NB4 (cell line): ENCODE results near the gene TMEM221.

ENCODE experiments used
- DNase-seq: peaks from one replicate; pipeline ENCODE4 v3.0.0; 2010; ENCODE audit warnings: low read depth
- H3K4me3 ChIP-seq: one replicate; pipeline ENCODE4 v1.5.1; 2011; ENCODE audit warnings: mild to moderate bottlenecking, low read depth, low read length, moderate library complexity
- CTCF ChIP-seq: IDR thresholded peaks from one replicate; pipeline ENCODE4 v1.5.1; 2012; ENCODE audit warnings: low read depth, low read length
- MYC ChIP-seq: IDR thresholded peaks from 2 replicates; pipeline ENCODE4 v1.6.1; 2011; ENCODE audit warnings: low read depth, low read length
- POLR2A ChIP-seq: IDR thresholded peaks from 2 replicates; pipeline ENCODE4 v1.6.1; 2011; ENCODE audit warnings: mild to moderate bottlenecking; ENCODE audit not compliant: insufficient read length; ENCODE audit errors: extremely low read depth
- TF ChIP-seq, protein P1 (sequence below): IDR thresholded peaks from 2 replicates; pipeline ENCODE4 v1.6.1; 2011; ENCODE audit warnings: low read depth, low read length

The TMEM221 gene

DNA sequence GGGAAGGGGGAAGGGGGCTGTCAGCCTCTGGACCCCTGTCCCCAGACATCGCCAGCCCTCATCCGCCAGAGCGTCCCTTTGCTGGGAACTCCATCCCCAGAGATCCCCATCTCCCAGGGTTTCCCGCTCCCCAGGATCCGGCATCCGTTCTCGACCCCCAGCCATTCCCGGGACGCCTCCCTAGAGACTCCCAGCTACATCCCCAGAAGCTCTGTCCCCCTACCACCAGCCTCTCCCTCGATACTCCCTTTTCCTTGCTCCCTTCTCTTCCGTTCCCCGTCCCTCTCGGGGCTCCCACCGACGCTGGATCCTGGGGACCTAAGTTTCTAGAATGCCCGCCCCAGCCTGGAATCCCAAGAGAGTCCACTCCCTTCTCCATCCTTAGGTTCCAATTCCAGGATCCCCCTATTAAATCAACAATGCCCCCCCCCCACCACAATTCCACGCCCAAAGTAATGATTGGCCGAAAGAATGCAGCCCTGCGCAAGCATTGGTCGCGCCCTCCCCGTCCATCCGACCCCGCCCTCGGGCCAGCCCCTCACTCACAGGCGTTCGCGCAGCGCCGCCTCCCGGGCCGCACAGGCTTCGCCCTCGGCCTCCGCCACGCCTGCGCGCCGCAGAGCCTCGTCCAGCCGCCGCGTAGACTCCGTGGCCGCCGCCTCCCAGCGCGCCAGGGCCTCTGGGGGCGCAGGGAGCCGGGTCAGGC lies 57.6 kb downstream of the TMEM221 start:
- no peak for TF ChIP-seq POLR2A
- peak; percentile 46 for TF ChIP-seq CTCF
- TF ChIP-seq MYC: peak; percentile 6; the same call in 1 of the 2 replicates
- DNase-seq: peak; percentile 90
- peak overlapping the region; percentile 57 for H3K4me3 ChIP-seq

DNA sequence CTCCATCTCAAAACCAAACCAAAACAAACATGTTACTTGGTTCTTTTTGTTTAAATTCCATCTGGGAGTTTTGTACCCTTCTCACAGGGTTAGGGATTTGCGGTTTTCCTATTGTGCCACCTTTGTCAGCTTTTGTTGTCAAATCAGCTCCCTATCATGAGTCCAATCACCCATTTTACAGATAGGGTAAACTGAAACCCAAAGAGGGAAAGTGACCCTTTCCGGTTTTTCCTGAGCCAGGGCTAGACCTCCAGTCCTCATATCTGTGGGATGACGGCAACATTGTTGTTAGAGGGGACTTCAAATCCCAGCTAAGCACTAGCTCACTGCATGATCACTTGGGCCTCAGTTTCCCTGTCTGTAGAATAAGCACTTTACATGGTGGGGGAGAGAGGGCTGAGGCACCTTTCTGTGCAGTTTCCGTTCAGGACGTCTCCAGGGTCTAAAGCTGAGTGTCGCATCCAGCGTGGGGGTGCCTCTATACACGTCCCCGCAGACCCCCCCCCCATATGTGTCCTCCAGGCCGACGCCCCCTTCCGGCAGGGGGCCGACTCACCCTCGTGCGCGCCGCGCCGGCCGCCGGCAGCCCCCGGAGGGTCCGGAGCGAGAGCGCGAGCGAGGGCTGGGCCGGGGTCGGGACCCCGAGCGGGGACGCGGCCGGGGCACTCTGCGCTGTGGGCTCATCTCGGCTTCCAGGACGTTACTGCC lies 58.4 kb downstream of the TMEM221 start:
- H3K4me3 ChIP-seq: no peak overlapping the region
- no peak for DNase-seq
- TF ChIP-seq CTCF (no peak), POLR2A (no peak), MYC (no peak)
- TF ChIP-seq, protein P1, sequence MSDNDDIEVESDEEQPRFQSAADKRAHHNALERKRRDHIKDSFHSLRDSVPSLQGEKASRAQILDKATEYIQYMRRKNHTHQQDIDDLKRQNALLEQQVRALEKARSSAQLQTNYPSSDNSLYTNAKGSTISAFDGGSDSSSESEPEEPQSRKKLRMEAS: no peak

DNA sequence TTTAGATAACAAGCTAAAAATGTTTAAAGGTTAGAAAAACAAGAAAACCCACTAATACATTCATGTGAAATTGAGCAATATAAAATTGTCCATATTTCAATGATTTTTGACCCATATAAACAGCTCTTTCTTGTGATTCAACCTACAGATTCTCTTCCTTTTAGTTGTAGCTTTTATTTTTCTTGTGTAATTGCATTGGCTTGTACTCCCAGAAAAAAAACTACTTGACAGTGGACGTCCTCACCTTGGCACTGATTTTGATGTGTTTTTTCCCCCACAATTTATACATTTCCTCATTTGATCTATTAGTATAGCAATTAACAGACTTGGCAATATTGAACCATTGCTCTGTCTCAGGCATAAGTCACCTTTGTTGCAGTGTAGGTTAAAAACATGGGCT lies 59.2 kb downstream of the TMEM221 start:
- DNase-seq: no peak
- H3K4me3 ChIP-seq: no peak overlapping the region
- TF ChIP-seq CTCF (no peak), MYC (no peak)
- TF ChIP-seq, protein P1: no peak

DNA sequence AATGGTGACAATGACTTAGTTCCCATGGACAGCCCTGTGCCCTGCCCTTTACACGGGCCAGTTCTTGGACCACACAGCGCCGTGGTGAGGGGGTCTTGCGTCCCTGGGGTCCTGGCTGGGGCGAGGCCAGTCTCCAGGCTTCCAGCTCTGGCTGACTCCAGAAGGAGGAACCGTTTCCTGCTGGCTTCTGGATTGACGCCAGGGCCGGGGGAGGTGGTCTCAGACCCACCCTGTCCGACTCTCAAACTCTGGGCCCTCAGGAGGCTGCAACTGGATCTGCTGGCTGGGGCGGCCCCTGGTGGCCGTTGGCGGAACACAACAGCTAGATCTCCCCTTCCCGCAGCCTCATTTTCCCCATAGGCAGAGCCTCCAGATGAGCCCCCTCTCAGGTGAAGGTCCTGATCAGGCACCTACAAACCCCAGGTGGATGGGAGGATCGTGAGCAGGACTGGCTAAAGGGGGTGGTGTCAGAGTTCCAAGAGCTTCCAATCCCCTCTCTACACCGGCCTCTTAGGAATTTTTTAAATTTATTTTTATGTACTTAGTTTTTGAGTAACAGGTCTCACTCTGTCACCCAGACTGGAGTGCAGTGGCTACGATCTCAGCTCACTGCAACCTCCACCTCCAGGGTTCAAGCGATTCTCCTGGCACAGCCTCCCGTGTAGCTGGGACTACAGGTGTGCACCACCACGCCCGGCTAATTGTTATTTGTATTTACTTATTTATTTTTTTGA lies 62.4 kb downstream of the TMEM221 start:
- H3K4me3 ChIP-seq: no peak overlapping the region
- DNase-seq: peak; percentile 68
- TF ChIP-seq POLR2A (no peak), CTCF (peak; percentile 93), MYC (0 out of 2 replicates have a peak, but pooled peaks have one; percentile 9)
- TF ChIP-seq, protein P1: peak; percentile 40; the same call in 1 of the 2 replicates
